GM19395 (cell line): Measurements from ENCODE around the gene SLC22A16.

ENCODE experiments used
- ATAC-seq: cut with Tn5 transposase; IDR thresholded peaks from one replicate; pipeline ENCODE4 v1.9.1; 2021; ENCODE audit warnings: mild to moderate bottlenecking, moderate library complexity; ENCODE audit not compliant: unreplicated experiment

The SLC22A16 gene

GRCh38 chr6:110412360-110412759 is 64.1 kb downstream of the SLC22A16 start:
- no peak for ATAC-seq

- ATAC-seq = no peak
Measured at GRCh38 chr6:110410511-110410910, 65.9 kb downstream of the SLC22A16 start.

GRCh38 chr6:110409794-110410193 is 66.6 kb downstream of the SLC22A16 start:
- ATAC-seq = no peak

- no peak for ATAC-seq
Measured at GRCh38 chr6:110408901-110409300, 67.5 kb downstream of the SLC22A16 start.

- no peak for ATAC-seq
Measured at GRCh38 chr6:110404607-110405006, 71.8 kb downstream of the SLC22A16 start.

- ATAC-seq = no peak
Measured at GRCh38 chr6:110401585-110402176, 74.7 kb downstream of the SLC22A16 start.

- ATAC-seq = no peak
Measured at GRCh38 chr6:110400208-110400607, 76.2 kb downstream of the SLC22A16 start.

- no peak for ATAC-seq
Measured at GRCh38 chr6:110399219-110400071, 77.0 kb downstream of the SLC22A16 start.

- ATAC-seq = no peak
Measured at GRCh38 chr6:110398778-110399177, 77.6 kb downstream of the SLC22A16 start.

- ATAC-seq = no peak
Measured at GRCh38 chr6:110395221-110395620, 81.2 kb downstream of the SLC22A16 start.

- no peak for ATAC-seq
Measured at GRCh38 chr6:110394409-110394808, 82.0 kb downstream of the SLC22A16 start.

- no peak for ATAC-seq
Measured at GRCh38 chr6:110392727-110393126, 83.7 kb downstream of the SLC22A16 start.

GRCh38 chr6:110390404-110390803 is 86.0 kb downstream of the SLC22A16 start:
- no peak for ATAC-seq

- ATAC-seq = no peak
Measured at GRCh38 chr6:110389689-110390382, 86.6 kb downstream of the SLC22A16 start.

- ATAC-seq = no peak
Measured at GRCh38 chr6:110387986-110388385, 88.4 kb downstream of the SLC22A16 start.

- ATAC-seq = no peak
Measured at GRCh38 chr6:110385458-110385863, 91.0 kb downstream of the SLC22A16 start.

GRCh38 chr6:110378552-110378951 is 97.9 kb downstream of the SLC22A16 start:
- ATAC-seq = no peak
